SHP77 treated with DMSO at 0.1 percent for 48 hours (cell line): ENCODE data around the gene SRP68.
"Not testable (repeated sequence)": the region's sequence is repeated elsewhere in the genome, so short reads cannot be mapped to it uniquely, and the experiment has no call there.

ENCODE experiments used
- DNase-seq: peaks from one replicate; lab custom pipeline; 2025; lab: John Stamatoyannopoulos, UW

The SRP68 gene

DNA sequence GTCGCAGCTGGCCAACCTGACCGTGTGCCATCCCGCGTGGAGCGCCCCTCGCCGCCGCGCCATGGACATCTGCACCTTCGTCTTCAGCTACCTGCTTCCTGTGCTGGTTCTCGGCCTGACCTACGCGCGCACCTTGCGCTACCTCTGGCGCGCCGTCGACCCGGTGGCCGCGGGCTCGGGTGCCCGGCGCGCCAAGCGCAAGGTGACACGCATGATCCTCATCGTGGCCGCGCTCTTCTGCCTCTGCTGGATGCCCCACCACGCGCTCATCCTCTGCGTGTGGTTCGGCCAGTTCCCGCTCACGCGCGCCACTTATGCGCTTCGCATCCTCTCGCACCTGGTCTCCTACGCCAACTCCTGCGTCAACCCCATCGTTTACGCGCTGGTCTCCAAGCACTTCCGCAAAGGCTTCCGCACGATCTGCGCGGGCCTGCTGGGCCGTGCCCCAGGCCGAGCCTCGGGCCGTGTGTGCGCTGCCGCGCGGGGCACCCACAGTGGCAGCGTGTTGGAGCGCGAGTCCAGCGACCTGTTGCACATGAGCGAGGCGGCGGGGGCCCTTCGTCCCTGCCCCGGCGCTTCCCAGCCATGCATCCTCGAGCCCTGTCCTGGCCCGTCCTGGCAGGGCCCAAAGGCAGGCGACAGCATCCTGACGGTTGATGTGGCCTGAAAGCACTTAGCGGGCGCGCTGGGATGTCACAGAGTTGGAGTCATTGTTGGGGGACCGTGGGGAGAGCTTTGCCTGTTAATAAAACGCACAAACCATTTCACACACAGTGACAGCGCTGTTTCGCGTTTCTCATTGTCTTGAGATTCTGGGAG lies 4.7 kb upstream of the SRP68 start:
- DNase-seq = no peak

DNA sequence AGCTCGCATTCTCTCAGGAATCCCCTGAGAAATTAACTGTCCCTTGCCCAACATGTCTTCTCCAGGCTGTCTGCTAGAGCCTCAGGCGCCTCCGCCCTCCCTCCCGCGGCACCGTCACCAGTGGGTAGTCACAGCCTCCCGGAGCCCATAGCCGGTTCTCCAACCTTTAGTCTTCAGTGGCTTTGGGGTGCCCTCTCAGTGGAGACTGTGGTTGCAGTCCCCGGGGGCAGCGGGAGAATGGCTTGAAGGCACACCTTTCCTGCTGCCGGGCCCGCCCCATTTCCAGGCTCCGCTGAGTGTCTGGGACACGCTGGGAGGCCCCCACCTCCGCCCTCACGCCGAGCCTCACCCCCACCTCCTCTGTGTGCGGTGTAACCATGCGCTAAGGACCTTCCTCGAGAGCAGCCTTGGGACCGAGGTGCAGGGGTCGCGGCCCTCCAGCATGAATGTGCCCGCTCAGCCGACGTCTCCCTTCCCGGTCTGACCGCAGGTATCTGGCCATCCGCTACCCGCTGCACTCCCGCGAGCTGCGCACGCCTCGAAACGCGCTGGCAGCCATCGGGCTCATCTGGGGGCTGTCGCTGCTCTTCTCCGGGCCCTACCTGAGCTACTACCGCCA lies 3.9 kb upstream of the SRP68 start:
- no peak for DNase-seq

DNA sequence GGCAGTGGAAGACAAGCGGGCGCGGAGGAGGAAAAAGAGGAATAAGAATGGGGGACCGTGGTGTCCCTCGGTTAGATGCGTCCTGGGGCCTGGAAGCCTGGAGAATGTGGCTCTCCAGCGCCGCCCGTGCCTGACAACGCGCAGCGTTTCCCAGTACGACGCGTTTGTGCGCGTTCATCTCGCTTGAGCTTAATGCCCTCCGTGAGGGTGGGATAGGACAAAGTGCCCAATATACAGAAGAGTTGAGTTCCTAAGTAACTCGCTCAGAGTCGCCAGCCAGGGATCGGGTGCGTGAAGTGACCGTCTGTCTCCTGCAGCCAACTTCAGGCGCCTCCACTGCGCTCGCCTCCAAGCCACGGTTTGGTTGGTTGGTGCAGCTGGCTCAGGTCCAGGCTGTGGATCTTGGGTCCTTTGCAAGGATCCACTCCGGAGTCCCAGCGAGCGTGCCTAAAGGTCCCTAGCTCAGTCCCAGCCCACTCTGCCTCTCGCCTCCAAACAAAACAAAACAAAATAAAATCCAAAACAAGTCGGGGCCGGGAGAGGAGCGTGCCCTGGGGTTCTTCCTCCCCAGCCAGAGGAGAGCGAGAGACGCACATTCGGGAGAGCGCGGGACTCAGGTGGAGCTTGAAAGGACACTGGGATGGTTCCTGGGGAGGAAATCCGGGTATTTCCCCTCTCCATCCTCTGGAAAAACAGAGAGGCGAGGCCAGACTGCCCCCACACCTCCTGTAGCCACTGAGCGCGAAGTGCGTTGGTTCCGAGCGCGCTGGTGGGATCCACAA lies 3.2 kb upstream of the SRP68 start:
- no peak for DNase-seq

GRCh38 chr17:76074390-76075363 lies 2.4 kb upstream of the SRP68 start, which contains the start of gene GALR2:
Gene GALR2, plus strand, starts transcription at chr17:76074781. Its CDS starts 103 bp downstream, at chr17:76074884.
- DNase-seq = no peak

DNA sequence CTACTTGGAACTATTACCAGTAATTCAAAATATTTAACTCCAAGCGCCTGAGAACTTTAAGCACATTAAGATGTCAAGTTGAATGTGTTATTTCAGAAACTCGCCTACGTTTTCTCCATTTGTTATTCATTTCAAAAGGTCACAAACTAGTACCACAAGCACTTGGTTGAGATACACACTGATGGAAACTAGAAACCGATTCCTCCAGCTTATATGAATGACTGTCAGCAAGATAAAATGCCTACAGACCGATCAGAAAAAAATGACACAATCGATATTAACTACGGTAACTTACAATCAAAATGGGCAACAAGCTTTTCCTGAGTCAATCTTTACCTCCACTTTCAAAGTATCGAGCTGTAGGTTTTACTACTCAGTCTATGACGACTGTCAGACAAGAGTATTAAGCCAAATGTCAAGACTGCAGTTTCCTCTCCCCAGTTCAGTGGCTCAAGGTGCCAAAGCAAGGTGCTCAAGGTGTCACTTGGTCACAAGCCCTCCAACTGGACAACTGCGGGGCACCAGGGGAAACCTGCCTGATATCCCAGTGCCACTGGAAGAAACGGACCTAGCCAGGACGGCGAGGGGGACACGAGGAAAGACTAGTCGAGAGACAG lies 678 bp downstream of the SRP68 start:
- no peak for DNase-seq

DNA sequence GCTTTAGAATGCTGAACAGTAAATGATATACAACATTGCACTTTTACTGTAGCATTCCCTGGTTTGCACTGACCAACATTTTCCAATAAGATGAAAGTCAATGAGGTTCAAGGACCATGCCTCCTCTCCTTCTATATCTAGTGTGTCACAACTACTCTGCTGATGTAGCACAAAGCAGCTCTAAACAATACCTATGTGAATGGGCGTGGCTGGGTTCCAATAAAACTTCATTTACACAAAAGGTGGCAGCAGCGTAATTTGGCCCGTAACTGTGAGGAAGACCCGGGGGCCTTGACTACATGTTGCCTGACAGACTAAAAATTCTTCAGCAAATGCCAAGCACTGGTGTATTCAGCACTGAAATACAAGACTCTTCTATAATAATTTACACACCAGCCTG lies 6.5 kb downstream of the SRP68 start:
- DNase-seq = no peak

- no peak for DNase-seq
These were observed 8.3 kb downstream of the SRP68 start for GRCh38 chr17:76063875-76064546.

DNA sequence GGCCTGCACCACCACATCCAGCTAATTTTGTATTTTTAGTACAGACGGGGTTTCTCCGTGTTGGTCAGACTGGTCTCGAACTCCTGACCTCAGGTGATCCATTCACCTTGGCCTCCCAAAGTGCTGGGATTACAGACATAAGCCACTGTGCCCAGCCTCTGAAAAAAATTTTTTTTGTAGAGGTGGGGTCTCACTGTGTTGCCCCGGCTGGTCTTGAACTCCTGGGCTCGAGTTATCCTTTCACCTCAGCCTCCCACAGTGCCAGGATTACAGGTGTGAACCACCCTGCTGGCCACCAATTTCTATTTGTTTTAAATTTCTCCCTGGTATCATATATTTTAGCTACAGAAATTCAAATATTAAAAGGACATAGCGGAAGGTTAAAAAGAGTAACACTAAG lies 14.1 kb downstream of the SRP68 start:
- DNase-seq = not testable (repeated sequence)

DNA sequence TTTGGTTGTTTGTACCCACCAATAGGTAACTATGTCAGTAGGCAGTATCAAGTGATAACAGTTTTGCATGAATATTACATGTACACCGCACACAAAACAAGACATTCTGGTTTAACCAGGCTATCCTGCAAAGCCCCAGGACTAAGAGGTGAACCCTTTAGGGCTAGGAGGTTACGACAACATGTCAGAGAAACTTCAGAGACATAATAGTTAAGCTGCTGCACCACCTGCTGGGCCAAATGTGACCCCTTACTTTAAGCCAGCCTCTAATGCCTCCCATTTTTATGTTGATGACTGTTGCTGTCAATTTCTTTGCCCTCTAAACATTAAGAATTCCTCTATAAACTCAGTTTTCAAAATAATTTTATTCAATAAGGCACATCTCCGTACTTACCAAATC lies 15.4 kb downstream of the SRP68 start:
- DNase-seq = no peak

DNA sequence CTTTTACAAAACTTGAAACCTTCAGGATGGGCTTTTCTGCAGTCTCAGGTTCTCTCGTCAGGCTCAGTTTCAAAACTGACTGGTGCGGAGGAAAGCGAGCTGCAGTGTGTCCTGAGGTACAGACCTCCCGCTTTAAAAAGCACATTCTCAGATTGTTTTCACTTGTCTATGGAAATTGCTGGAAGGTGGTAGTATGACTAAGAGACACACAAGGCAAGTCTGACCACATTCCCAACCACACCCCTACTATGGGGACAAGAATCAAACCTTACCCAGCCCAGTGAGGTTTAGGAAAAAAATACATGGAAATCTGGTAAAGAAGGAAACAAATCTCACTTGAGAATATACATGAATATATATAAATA lies 18.2 kb downstream of the SRP68 start:
- no peak for DNase-seq

DNA sequence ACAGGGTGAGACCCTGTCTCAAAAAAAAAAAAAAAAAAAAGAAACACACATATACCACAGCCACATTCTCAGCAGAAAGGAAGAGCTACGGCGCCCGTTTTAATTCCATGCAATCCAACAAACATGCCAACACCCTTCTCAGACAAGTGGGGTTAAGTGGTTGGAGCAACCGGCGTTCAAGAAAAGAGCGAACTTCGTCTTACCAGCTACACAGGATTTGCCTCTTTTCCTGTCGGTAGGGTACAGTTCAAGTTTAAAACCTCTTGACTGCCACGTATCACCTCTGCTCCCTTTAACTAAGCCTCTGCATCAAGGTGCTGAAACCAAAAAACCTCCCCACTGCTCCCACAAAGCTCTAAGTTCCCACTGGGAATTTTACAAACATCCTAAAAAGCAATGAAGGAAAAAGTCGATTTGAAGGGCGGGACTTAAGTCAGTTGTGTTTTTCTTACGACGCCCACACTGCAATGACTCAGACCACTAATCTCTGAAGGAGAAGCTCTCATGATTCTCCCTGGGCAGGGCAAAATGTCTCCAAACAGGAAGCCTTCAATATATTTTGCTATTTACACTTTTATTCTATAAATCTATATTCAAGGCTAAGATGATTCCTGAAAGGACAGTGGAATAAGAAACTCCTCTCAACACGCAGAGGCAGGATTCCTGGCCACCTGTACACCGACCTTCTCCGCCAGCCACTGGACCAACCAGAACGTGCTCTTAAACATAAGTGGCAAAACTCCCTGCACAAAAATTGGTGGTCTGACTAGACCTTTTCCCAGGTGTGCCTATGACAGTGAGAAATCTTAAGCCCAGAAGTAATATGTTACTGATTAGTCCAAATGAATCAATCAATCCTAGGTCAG lies 18.8 kb downstream of the SRP68 start:
- no peak for DNase-seq

- no peak for DNase-seq
These were observed 20.8 kb downstream of the SRP68 start for GRCh38 chr17:76051561-76051960.

DNA sequence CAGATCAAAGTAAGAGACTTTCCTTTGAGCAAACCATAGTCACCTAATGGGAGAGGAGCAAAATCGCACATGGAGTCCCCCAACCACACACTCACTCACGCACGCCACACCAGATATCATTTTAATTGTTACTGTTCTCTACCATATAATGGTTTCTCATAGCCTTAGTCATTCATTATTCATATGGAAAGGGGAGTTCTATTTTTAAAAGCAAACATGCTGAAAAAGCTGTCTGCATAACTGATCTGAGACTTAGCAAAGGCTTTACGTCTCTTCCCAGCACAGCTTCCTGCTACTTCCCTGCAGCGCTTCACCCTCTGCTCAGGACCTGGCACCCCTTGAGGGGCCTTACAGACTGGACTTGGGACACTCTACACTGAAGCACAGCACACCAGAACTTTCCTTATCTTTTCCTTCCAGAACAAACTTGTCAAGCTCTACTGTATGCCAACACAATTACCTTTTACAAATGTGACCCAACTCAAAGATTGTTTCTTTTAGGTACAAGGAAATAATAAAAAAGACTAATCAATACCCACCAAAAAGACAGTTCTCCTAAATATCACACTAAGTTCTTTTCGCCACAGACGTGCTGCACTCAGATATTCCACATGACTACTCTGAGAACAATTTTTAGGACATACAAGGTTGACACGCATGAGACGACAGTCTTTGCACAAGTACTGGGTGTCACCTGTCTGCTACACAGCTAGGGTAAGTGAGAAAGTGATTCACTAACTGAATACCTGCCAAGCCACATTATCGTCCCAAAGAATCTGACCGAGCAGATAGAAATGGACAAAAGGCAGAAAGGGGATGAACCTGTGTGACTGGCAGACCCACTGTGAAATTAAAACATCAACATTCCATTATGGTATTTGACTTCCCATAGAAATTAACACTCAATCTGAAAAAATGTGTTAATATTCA lies 21.5 kb downstream of the SRP68 start:
- DNase-seq = no peak

- DNase-seq = no peak
These were observed 22.3 kb downstream of the SRP68 start for GRCh38 chr17:76049836-76050537.

DNA sequence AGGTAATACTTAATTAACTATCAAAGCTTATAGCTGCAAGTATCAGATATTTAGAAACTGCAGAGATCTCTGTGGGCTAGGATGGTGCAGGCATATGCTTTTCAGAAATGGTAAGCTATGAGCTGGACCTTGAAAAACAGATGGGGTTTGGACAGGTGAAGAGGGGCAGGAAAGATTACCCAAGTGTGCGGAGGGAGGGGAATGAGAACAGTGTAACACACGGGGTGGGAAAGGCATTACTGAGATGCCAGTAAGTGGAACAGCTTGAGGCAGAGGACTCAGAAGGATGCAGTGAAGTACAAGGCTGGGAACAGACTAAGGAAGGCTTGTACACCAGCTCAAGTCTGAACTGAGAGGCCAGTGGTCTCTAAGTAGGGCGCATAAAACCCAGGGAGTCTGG lies 23.1 kb downstream of the SRP68 start:
- DNase-seq = no peak

- DNase-seq = no peak
These were observed 23.6 kb downstream of the SRP68 start for GRCh38 chr17:76048711-76049110.

DNA sequence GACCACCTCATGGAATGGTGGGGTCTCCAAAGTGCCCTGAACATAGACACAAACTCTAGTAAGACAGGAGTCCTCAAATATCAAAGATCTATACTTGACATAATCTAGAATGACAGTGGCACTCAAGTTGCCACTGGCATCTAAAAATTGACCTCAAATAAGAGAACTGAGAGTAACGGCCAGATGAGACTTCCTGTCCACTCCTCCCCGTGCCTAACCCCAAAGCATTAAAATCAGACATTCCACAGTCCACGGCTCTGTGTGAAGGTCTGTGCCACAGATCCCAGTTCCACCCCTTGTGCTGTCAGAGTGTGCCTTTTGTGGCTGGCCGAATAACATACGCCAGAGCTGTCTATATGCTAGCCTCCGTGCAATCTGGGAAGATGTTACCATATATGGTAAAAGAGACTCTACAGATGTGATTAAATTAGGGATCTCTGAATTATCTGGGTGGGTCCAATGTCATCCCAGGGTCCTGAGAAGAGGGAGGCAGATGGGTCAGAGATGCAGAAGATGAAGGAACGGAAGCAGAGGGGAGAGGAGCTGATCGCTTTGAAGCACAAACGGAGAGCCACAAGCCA lies 24.2 kb downstream of the SRP68 start:
- no peak for DNase-seq

DNA sequence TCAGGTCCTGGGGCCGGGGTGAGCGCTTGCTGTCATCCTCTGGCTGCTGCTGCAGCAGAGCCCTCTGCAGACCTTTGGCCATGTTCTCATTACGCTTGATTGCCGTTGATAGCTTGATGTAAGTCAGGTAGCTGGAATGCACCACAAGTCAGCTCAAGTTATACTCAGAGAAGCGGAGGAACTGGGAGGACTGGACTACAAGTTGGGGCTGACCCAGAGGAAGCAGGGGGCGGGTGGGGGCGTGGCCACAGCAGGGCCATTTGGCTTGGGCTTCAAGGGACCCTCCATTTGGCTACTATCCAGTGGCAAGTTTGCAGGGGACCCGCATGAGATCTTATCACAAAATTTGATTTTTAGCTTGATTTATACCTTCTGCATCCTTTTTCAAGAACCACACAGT lies 26.3 kb downstream of the SRP68 start:
- DNase-seq = no peak
